Vagina (tissue), 2 donors: ENCODE measurements around the gene FAR1.

ENCODE experiments used
- CTCF ChIP-seq, 3 experiments: fragments of 450-650 bp in 2 of 3; fragments of 200-600 bp in 1 of 3; sonication (generic) in 1 of 3; IDR thresholded peaks; one replicate each; pipeline ENCODE4 v1.5.1; 2017 to 2019; ENCODE audit warnings: antibody characterized with exemption in 3 of 3, mild to moderate bottlenecking in 2 of 3, moderate library complexity in 2 of 3
- POLR2A ChIP-seq, 2 donors: fragments of 450-650 bp; IDR thresholded peaks; one replicate each; pipeline ENCODE4 v1.6.1; 2017; ENCODE audit warnings: antibody characterized with exemption in 2 of 2, mild to moderate bottlenecking in 2 of 2, moderate library complexity in 2 of 2

GRCh38 chr11:13745165-13745564, 76.7 kb downstream of the FAR1 start:
- no peak for TF ChIP-seq POLR2A (IDR thresholded peaks at IDR 0.05)
- TF ChIP-seq CTCF (IDR thresholded peaks at IDR 0.05) = no peak
